ENCODE measurements around the gene AFF1.
"Not testable (repeated sequence)": the region's sequence is repeated elsewhere in the genome, so short reads cannot be mapped to it uniquely, and the experiment has no call there.

DNA sequence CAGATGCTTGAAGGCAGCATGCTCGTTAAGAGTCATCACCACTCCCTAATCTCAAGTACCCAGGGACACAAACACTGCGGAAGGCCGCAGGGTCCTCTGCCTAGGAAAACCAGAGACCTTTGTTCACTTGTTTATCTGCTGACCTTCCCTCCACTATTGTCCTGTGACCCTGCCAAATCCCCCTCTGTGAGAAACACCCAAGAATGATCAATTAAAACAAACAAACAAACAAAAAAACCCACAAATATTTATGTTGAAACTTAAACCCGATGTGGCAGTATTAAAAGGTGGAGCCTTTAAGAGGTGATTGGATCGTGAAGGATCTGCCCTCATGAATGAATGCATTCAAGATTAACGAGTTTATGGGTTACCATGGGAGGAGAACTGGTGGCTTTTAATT is 61.7 kb downstream of the AFF1 start:
- TF ChIP-seq, protein P1, sequence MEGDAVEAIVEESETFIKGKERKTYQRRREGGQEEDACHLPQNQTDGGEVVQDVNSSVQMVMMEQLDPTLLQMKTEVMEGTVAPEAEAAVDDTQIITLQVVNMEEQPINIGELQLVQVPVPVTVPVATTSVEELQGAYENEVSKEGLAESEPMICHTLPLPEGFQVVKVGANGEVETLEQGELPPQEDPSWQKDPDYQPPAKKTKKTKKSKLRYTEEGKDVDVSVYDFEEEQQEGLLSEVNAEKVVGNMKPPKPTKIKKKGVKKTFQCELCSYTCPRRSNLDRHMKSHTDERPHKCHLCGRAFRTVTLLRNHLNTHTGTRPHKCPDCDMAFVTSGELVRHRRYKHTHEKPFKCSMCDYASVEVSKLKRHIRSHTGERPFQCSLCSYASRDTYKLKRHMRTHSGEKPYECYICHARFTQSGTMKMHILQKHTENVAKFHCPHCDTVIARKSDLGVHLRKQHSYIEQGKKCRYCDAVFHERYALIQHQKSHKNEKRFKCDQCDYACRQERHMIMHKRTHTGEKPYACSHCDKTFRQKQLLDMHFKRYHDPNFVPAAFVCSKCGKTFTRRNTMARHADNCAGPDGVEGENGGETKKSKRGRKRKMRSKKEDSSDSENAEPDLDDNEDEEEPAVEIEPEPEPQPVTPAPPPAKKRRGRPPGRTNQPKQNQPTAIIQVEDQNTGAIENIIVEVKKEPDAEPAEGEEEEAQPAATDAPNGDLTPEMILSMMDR (IDR thresholded peaks at IDR 0.05): not testable (repeated sequence)
- TF ChIP-seq POLR2A (IDR thresholded peaks at IDR 0.05): not testable (repeated sequence)

Data from uterus (tissue), 2 donors.